HG02610 (cell line): Measurements from ENCODE around the gene ABCC11.

ENCODE experiments used
- ATAC-seq: cut with Tn5 transposase; IDR thresholded peaks from one replicate; pipeline ENCODE4 v1.9.1; 2021; ENCODE audit warnings: mild to moderate bottlenecking, moderate library complexity; ENCODE audit not compliant: unreplicated experiment

The ABCC11 gene

DNA sequence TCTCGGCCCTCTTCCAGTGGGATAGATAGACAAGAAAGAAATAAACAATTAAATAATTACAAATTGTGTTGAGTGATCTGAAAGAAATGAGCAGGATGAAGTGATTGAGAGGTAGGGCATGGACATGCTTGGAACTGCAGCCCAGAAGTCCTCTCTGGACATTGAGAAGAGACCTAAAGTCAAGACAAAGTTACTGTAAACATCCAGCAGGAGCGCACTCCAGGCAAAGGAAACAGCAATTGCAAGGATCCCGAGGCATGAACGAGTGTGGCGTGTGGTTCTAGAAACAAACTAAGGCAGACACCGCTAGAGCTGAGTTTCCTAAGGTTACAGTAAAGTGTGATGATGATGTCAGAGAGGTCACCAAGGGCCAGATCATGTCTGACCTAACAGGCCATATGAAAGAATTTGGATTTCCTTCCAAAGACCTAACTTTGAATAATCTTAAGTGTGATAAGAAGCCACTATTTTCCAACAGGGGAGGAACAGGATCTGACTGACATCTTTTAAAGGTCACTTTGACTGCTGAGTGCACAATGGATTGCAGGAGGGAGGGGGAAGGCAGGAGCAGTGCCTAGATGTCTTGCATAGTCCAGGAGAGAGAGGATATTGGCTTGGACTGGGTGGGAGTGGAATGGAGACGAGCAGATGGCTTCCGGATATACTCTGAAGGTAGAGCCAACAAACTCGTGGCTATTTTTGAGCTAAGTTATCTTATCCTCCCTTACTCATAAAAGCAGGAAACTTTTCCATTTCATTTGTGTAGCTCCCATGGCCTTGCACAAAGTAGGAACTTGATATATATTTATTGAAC, 110.6 kb downstream of the ABCC11 start:
- no peak for ATAC-seq

DNA sequence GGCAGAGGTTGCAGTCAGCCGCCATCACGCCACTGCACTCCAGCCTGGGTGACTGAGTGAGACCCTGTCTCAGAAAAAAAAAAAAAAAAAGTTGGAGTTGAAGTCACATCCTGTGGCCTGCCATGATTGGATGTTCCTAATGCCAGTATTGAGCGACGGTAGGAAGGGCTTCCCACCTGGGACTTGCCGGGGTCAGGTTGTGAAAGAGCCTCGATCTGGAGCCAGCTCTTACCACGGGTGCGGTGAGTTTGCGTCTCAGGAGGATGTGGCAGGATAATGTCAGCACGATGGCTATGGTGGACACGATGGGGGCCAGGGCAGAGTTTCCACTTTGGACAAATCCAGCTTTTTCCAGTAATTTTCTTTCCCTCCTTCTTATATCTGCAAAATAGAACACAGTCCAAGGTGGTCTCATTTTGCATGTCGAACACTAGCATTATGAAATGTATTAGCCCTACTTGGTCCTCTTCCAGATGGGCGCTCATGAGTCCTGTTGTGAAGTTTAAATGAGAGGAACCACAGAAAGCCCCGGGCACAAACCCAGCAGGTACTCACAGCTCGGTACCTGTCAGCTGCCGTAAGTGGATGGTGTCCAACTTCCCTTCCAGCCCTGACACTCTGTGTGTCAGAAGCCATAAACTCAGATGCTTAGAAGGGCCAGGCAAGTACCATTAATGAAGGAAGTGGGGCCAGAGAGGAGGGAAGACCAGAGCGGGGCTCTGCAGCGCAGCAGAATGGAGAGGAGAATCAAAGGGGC, 113.7 kb downstream of the ABCC11 start:
- ATAC-seq: no peak

DNA sequence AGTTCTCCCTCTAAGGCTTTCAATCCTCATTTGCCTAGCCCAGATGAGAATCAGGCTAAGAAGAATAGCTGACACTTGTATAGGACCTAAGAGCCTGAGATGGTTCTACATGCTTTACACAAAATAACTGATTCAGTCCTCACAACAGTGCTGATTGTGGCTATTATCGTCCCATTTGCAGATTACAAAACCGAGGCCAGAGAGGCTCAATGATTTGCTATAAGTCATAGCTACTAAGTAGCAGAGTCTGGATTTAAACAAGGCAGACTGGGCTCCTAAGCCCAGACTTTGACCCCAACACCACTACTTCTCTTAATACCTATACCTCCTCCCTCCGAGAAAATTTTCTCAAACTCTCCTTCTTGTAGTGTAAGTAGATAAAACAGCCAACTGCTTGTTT, 114.6 kb downstream of the ABCC11 start:
- ATAC-seq: no peak

DNA sequence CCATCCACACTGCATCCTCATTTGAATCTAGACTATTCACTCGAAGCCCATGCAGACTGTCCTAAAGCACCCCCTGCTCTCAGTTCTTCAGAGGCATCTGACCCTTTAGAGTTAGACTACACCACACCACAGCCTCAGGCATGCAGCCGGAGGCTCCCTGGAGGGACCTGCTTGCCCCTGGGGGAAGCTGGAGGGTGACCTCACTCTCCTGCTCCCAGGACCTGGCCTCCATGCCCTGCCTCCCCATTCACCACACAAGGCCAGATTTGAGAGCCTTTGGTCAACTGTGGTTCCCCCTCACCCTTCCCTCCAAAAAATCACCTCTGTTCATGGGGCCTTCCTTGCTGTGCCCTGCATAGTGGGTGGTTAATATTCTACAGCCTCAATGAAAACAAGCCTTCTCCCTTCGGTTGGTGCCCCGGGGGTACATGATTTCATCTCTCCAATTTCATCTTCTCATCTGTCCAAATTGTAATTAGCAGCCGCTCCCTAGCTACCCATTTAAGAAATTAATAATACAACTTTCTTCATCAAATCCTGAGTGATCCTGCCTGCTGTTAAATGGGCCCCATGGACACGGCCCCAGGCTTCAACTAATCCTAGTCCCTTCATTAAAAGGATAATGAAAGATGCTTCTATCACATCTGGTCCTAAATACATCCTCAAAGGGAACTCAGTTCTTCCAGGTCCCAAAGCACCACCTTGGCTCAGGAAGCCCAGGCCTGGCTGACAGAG, 116.0 kb downstream of the ABCC11 start:
- no peak for ATAC-seq

DNA sequence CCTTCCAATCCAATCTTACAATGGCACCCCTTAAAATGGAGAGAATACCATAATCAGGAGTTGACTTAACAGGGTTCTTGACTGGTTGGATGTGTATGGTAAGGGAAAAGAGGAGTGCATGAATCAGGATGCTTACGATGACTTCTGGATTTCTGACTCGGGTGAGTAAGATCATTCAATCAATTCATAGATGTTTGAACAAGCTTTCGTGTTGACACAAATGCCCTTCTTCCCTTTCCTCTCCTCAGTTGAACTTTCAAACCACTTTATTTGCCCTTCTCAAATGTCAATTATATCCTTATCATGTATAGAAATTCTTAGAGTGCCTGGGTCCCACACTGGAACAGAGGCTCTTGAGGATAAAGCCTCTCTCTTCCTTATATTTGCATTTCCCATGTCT, 117.4 kb downstream of the ABCC11 start:
- no peak for ATAC-seq

DNA sequence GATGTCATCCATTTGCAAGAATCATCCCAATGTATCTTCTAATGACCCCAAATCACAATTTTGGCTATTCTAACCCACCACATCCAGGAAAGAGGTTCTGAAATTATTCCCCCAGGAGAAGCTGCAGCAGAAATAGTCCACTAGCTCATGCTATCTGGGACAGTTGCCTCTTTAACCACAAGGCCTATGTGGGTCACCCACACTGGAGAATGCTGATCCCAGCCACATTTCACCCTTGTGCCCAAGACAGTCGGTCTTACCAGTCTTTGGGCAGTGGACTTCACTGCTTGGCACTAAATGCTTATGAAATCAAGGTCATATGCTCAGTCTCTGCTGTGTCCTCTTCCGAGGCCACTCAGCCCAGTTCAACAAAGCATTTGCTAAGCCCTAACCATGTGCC, 118.6 kb downstream of the ABCC11 start:
- ATAC-seq: no peak

DNA sequence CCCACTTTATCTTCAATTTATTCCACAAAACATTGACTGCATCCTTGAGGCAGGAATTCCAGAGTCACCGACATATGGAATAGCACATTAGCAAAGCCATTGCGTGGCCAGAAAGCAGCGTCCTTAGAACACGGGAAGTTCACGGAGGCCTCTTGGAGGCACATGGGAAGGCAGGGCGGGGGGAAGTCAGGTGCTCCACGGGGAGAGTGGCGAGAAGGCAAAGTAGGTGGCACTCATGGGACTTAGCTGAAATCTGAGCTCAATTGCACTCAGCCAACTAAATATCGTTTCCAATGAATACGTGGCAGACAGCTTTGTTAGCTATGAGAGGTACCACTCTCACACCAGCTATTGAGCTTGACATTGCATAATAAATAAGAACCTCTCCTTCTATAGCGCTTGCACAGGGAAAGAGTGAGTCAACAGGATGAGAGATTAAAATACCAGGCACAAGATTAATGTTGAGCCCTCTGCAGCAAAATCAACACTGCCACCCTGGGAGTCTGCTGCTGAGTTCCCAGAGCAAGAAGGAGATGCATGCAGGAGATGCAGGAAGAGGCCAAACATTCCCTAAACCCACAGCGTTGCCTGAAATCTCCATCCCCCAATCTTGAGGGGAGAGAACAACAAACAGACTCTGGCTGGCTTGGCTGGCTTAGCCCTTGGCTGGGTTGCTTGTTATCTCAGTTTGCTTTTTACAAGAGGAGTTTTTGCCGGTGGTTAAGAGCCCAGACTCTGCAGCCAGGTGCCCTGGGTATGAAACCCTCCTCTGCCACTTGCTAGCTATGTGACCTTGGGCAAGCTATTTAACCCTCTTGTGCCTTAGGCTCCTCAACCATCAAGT, 120.3 kb downstream of the ABCC11 start:
- ATAC-seq: no peak

DNA sequence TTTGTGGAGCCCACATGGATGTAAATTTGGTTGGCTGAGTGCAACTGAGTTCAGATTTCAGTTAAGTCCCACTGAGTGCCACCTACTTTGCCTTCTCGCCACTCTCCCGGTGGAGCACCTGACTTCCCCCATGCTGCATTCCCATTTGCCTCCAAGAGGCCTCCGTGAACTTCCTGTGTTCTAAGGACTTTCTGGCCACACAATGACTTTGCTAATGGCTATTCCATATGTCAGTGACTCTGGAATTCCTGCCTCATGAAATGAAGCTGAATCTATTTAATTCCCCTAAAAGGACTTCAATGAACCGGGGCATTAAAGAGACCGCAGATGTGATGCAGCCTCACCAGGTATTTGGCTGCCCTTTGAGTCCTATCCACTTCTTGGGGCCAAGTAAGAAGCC, 121.5 kb downstream of the ABCC11 start:
- no peak for ATAC-seq

DNA sequence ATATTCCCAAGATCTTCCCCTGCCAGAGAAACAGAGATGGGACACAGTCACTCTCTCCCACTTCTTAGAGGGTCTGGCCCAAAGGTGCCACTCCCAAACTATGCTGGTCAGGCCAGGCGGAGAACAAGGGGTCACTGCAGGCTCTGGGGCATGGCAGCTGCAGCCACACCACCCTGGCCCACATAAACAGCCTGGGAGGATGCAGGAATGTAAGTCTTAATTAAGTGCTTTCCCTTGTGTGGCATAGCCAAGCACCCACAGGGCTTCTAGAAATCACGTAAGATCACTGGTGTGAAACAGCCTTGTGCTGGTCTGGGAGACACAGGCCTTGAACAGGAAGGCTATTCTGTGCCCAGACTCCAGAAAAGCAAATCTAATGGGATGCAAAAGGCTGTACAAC, 123.1 kb downstream of the ABCC11 start:
- ATAC-seq: no peak

DNA sequence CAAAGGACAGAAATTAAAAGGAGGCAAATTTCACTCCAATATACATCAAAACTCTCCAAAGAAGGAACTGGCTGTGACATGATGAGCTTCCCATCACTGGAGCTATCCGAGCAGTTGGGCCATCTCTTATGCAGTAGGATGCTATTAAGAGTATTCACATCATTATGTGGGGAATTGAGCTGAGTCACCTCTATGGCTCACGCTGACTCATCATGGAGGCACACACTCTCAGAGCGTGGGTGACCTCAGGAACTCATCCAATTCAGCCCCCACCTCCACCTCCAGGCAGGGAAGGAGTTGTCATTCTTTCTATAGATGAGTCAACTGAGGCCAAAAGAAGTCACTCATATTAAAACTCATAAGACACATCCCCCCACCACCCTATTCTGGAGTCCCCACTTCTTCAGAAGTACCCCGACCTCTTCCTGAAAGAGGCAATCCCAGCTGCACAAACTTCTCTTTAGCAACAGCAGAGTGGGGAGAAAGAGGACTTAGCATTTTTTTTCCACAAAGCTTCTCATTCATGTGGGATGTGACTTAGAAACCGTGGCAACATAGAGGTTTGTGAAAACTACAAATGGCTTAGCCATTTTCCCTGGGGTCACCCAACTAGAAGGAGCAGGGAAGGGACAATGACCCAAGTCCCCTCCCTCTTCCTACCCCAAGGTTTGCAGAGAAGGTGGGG, 124.1 kb downstream of the ABCC11 start:
- ATAC-seq: peak; percentile 92

DNA sequence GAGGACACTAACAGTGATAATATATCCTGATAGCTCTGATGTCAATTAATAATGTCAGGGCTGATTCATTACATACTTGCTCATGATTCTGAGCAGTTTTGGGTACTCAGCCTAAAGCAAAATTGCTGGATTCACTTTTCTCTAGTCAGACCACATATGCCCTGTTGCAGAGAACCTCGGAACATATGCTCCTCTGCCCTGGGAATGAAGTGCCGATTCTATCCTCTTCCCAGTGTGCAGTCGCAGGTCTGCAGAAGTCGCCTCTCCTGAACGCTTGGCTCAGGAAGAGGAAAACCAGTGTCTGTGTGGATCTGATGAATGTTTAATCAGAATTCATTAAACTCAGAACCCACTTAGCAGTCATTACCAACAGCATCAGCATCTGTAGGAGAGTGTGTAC, 126.1 kb downstream of the ABCC11 start:
- no peak for ATAC-seq

DNA sequence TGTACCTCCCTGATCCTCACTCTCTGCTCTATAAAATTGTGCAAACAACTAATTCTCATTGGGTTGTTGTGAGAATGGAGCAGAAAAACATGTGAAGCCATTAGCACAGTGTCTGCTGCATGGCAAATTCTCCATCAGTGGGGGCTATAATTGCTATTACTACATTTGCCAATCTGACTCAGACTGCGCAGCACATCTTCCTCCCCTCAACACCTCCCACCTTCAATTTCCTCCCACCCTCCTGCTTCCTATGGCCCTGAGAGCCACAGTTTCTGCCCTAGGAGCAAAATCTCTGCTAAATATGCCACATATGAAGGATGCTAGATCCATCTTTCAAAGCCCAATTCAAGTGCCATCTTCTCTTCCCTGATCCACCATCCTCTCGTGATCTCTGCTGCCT, 128.5 kb downstream of the ABCC11 start:
- no peak for ATAC-seq

DNA sequence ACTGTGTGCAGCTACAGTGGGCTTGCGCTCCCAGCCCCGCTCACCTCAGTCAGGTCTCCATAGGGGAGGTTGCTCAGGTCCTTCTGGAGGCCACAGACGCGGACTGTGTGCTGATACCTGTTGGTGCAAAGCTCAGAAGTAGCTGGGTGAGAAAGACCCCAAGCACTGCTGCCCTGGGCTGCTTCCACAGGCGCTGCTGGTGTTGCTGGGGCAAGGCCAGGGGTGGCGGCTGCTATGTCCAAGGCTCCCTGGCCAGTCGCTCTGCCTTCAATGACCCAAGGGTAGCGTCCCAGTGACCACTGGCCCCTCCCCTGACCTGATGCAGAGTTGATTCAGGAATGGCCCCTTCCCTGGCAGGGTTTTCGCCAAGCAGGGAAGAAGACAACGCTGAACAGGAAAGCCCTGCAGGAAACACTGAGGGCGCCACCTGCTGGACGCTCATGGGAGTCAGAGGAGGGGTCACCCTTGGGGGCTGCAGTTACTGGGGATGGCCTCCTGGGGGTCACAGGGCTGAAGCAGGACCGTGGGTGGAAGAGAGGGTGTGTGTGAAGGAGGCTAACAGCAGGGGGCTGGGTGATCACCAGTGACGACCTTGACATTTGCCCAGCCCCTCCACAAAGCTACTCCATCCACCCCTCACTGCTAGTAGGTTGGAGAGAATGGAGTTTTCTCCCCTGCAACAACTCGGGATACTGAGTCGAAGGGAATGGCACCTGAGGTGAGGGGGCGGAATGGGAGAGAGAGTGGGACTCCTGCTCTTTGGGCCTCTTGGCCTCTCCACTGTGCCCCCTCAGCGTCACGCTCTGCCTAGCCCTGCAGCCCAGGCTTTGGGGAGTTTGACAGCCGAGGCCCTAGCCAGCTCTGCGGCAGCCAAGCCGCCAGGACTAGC, 129.9 kb downstream of the ABCC11 start:
- ATAC-seq: peak; percentile 61
